SW 1271 (cell line): ENCODE measurements around the gene FAM168A.

Source experiments
- DNase-seq, 2 experiments: peaks; one replicate each; lab custom pipeline; 2025; lab: John Stamatoyannopoulos, UW

FAM168A gene

DNA sequence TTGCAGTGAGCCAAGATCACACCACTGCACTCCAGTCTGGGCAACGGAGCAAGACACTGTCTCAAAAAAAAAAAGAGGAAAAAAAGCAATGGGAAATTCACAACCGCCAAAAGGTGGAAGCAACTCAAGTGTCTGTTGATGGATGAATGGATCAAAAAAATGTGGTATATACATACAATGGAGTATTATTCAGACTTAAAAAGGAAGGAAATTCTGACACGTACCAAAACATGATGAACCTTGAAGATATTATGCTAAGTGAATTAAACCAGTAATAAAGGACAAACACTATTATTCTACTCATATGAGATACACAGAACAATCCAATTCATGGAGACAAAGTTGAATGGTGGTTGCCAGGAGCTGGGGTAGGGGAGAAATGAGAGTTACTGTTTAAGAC lies 40.9 kb downstream of the FAM168A start:
- no peak for DNase-seq

DNA sequence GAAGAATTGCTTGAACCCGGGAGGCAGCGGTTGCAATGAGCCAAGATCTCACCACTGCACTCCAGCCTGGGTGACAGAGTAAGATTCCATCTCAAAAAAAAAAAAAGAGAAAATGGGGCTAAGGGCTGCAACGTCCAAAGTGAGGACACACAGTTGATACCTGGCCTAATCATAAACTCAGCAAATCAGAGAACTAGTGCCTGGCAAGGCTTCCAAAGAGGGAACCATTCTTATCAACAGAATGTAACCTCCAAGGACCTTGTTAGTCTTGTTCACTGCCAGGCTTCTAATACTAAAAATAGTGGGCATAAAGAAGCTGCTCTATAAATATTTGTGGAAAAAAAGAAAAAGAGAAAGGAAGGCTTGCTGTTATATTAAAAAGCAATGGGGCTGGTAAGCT lies 42.3 kb downstream of the FAM168A start:
- no peak for DNase-seq

DNA sequence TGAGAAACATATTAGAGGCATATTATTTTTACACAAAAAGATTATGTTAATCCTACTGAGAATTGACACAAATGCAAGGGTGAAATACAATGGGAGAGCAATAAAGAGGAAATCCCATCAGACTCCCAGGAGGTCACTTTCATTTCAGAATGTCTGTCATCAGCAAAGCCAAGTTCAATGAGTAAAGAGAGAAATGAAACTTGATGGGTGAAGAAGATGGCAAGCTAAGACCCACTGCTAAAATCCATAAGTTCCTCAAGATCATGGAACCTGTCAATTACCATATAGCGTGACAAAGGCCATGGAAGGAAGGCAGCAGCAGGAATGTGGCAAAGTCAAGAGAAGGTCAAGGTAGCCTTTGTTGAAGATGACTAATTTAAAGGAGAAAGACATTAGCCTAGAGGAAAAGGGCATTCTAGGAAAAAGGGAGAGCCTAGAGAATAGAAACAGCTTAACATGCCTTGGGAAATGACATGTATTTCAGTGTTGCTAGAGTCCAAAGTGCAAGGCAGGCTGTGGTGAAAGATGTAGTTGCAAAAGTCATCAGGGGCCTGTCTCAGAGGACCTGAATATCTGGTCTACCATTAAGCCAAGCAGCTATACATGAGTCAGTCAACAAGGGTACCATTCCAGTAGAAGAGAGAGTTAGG lies 43.1 kb downstream of the FAM168A start:
- no peak for DNase-seq

DNA sequence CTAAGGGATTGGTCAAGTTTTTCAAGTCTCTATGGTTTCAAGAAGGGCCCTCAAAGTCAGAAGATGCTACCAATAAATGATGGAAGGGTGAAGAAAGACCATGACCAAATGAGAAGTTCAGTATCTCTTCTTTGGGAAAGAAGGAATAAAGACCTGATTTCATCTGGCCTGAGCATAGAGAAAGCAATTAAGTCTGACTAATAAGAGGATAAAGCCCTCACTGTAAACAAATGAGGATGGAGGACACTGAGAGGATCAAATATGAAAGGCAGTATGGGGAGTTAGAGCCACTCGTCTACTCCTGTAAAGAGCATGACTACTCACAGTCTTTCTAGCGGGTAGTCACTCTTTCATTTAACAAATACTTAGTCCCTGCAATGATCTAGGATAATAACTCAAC lies 44.6 kb downstream of the FAM168A start:
- no peak for DNase-seq

DNA sequence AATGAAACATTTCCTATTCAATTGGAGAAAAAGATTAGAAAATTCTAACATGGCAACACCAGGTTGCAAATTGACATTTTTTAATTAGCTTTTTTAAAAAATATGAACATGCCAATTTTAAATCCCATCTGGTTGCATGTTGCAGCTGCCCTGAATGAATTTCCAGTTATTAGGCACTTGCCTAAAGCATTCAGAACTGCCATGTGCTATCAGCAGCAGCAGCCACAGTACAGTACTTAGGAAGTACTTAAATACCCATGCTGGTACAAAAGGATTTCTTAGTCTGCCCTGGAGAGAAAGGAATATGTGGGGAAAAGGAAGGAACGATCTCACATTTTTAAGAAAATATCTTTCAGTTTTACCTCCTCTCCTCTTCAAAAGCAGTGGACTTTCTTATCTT lies 46.2 kb downstream of the FAM168A start:
- no peak for DNase-seq

DNA sequence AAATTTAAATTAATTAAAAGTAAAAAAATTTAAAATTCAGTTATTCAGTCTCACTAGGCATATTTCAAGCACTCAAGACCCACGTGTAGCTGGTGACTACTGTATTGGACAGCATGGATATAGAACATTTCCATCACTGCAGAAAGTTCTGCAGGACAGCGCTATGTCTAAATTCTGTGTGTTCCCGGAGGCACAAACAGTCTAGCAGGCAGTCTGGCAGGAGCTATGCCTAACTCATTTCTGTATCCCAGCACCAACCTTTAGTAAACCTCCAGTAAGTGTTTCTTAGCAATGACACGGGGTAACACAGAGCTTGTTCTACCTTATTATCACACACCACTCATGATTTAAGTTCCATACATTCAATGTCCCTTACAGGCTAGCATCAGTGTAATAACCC lies 48.5 kb downstream of the FAM168A start:
- DNase-seq: no peak

DNA sequence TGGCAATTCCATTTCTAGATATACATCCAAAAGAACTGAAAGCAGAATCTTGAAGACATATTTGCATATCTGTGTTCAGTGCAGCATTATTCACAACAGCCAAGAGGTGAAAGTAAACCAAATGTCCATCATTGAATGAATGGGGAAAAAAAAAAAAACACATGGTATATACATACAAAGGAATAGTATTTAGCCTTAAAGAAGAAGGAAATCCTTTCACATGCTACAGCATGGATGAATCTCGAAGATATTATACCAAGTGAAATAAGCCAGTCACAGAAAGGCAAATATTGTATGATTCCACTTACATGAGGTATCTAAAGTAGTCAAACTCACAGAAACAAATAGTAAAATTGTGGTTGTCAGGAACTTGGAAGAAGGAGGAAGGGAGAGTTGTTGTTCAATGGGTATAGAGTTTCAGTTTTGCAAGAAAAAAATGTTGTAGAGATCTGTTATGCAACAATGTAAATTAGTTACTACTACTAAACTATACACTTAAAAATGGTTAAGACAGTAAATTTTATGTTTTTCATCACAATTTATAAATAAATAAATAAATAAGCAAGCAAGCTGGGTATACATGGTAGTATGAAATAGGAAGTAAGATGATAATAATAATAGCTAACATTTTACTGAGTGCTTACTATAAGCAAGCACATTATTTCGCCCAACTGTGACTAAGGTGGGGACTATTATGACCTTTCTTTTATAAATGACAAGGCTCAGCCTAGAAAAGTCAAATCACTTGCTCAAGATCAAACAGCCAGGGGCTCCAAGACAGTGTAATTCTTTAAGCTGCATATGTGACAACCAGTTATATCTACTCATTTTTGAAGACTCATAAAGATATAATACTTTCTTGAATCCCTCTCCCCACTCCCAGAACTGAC lies 50.0 kb downstream of the FAM168A start:
- DNase-seq: no peak

DNA sequence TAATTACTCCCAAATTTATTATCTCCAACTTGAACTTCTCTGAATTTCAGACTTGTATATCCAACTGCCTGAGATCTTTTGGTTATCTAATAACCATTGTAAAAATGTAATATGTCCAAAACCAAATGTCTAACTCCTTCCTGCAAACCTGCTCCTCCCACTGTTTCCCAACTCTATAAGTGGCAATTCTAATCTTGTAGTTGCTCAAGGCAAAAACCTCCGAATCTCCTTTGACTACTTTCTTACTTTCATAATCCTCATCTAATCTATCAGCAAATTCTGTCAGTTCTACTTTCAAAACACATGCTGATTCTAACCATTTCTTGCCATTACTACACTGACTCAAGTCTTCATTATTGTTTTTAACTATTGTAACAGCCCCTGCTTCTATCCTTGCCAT lies 55.7 kb downstream of the FAM168A start:
- DNase-seq: no peak

DNA sequence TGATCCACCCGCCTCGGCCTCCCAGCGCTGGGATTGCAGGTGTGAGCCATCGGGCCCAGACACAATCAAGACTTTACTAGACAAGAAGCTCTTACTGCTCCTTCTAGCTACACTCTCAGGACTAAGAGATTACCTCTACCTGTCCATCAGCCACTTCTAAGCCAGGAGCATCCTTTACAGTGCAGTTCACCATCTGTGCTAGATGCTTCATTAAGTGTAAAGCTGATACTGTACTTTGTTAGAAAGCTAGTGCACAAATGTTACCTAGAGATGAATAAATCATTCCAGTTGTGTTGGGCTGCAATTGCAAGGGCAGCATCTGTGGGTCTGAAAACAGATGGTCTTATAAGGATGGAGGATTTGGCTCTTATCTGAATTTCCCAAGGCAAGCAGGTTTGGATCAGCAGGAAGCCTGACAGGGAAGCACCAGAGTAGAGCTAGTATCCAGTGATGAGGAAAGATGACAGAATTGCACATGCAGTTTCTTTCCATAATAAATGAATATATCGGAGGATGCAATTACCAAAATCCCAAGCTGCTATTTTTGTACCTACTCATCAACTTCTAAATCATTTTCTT lies 58.3 kb downstream of the FAM168A start:
- no peak for DNase-seq

DNA sequence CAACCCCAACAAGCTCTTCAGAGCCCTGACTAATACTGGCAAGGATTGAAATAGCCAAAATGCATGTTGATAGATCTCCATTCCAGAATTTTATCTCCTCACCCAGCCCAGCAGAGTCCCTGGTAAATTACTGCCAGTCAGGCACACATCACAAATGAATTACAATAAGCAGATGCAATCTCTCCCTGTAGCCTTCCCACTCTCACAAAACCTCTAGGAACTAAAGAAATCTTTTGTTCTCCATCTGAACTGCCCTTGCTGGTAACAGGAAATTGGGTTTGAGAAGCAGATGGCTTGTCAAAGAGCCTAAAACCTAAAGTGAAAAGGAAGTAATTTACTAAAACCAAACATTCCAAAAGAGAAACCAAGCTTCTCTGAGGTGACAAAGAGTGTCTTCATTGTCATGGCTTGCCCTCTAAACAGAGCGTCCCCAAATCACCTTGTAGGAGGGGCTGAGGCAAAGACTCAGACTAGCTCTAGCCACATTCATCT lies 59.5 kb downstream of the FAM168A start:
- DNase-seq: no peak

DNA sequence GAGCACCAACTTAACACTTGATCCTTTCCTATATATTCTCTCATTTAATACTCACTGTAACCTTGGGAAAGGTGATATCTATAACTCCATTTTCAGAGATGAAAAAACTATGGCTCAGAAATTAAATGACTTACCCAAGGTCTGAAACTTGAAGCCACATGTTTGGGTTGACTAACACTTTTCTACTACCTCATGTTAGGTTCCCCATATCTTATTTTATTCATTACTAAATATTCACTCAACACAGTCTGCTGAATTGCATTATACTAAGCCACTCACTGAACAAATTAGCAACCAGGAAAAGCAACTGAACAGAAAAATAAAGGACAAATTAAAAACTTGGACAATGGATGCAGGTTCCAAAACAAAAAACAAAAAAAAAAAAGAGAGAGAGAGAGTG lies 59.9 kb downstream of the FAM168A start:
- DNase-seq: no peak

DNA sequence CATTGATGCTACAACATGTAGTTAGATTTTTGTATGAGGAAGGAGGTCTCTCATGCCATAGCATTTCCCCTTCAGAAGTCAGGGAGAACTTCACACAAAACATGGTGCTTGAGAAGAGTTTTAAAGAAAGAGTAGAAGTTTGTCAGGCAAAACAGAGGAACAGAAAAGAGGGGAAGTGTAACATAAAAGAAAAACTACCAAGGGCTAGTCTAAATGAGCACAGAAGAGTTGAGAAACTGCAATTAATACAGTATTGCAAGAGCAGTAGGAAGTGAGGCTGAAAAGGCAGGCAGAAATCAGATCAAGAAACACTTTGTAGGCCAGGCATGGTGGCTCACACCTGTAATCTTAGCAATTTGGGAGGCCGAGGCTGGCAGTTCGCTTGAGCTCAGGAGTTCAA lies 61.0 kb downstream of the FAM168A start:
- no peak for DNase-seq

DNA sequence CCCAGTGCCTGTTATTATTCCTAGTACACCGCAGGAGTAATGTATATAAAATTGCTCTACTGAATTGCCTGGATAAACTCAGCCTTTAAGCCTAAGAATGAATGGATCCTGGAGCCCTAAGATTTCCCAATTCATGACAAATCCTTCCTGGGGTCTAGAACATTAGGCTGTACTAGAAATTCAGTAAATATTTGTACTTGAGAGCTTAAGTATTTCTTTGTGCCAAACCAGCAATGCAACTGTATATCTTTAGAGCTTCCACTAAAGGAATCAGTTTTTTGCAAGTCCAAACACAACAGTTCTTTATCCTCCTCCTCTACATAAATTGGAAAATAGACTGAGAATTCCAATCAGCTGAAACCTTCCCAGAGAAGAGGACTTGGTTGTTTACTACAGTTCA lies 65.6 kb downstream of the FAM168A start:
- DNase-seq: no peak

DNA sequence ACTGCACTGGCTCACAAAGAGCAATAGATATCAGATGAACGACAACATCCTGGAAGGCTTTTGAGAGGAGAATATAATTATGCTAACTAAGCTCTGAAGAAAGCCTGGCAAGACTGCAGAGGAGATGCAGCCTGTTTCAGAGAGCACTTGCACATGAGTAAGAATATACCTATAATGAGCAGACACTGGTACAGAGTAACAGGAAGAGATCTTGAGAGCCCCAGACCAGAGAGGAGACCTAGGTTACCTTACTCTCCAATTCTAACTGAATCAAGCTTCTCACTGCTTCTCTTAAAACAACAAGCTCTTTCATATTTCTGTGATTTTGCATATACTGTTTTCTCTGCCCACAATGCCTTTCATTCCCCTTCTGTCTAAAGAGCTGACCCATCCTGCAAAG lies 66.5 kb downstream of the FAM168A start:
- no peak for DNase-seq

DNA sequence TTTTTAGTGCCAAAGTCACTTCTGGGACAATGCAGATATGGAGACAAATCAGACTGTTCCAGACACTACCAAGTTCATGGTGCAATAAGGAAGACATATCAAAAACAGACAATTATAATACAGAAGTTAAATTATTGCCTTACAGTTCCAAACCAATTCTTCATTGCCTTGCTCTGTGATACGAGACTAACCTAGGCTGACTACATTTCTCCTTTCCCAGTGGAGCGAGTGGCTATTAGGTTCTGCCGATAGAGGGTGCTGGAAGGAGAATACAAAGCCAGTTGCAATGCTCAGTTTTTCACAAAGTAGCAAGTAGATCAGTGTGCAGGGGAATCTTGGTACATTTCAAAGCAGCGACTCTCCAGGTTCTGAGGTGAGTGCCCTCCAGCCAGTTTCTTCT lies 67.8 kb downstream of the FAM168A start:
- DNase-seq: no peak

DNA sequence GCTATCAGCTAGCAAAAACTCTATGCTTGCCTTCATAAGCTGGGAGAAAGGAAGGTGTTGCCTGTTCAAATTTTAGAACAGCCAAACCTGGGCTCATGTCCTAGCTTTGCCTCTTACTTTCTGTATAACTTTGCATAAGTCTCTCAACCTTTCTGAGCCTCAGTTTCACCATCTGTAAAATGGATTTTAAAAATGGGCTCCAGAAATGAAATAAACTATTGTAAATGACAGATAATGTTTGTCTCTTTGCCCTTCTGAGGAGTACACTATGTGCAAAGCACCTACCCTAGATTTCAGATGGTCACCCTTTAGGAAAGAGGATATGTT lies 68.7 kb downstream of the FAM168A start:
- DNase-seq: no peak

DNA sequence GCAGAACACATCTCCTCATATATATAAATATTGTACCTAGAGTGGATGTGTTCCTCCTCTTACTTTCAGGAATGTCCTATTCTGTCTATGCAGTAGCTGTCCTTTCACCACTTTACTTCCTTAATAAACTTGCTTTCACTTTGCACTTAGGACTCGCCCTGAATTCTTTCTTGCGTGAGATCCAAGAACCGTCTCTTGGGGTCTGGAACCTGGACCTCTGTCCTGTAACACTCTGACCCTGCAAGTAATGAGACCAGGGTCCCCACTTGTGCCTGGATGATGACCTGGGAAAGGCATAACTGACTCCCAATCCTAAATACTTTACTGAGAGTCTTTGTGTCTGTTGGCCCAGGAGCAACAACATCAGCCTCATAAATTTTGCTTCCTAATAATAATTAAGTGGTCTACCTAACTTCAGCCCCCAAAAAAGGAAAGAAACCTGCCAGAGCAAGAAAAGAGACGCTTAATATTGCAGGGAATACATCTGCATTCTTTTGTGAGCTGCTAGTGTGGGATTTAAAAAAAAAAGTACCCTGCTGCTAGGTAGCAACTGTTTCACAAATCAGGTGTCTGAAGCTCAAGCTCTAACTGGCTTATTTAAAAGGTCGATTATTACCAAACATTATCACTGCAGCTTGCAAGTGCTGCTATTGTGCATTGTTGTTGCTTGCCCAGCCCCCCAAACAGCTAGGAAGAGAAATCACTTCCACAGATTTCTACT lies 69.3 kb downstream of the FAM168A start:
- no peak for DNase-seq

DNA sequence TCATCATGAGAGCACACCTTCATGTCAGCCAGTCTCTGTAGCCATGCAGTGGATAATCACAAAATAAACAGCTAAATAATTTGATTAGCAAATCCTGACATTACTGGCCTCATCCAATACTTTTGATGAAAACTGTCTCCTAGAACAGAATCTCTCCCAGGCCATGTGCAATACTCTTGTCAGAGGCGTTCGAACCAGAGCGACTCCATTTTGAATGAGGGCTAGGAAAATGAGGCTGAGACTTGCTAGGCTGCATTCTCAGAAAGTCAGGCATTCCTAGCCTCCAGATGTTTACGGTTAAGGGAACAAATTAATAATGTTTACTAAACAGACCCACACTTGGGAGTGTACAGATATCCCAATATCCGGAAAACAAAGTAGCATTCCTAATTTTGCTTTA lies 69.9 kb downstream of the FAM168A start:
- DNase-seq: no peak

DNA sequence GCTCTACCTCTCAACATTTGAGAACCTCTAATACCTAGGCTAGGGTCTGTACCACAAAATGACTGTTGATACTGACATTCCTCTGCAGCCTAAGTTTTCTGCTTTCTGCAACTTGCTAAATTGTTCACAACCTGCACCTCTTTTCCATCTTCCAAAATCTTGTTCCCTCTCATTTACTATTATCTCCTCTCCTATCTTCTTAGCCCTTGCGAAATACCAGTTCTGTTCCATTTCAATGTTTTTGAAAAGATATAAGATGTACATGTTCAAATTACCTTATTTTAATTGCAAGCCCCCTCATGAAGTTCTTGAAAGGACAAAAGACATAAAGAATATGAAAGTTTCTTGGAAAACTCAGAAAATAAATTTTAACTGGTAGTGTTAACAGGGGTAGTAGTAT lies 72.3 kb downstream of the FAM168A start:
- no peak for DNase-seq

DNA sequence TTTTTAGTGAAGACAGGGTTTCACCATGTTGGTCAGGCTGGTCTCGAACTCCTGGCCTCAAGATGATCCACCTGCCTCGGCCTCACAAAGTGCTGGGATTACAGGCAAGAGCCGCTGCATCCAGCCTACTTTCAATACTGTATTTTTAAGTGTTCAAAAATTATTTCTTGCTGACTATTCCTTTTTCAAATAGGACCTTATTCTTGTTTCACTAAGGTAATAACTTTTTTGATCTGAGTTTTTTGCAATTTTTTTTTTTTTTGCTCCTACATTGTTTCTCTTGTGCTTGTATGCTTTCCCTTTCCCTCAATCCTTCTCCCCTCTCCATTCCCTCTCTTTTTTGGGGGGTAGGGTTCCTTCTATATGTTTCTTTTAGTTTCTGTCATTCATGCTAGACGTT lies 73.1 kb downstream of the FAM168A start:
- no peak for DNase-seq

DNA sequence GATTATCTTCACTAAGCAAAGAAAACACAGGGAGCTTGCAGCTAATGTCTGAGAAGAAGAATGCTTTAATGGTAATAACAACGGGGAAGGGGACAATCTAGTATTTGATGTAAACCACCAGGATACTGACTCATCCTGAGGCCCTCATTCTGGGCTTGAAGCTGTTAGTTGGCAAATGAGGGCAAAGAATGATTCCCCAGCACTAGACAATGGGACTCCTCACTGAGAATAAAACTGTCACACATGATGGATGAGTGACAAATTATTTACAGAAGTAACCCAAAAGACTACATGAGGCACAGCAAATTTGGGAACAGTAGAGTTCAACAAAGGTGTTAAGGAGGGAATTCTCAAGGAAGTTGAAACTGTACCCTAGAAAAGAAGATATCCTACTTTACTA lies 76.3 kb downstream of the FAM168A start:
- no peak for DNase-seq

DNA sequence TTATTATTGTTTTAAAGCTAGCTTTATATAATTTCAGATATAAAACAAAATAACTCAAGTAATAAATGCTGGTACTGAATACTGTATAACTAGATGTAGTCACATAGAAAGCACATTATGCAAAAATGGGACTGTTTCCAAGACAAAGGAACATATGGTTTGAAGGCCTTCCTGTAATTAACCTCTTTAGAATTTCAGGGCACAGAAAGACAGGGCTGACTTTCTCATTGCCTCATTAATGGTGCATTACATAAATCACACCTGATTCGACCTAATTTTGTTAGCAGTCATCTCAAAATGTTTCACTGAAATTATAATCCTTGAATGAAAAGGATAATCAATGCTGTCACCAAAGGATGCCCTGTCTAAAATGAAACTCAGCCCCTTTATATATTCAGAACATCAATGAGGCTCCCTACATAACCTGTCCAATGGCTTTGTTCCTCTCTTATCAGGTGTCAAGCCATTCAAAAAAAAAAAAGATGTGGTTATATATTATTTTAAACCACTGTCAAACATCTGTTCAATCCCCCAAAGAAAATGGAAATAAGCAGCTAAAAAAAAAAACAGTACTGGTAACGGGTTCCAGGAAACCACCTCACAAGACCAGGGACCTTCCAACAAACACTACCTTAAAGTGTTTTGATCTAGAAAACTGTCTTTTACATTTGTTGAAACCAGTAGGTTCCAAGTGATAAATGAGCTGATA lies 77.4 kb downstream of the FAM168A start:
- no peak for DNase-seq
